Fibroblast of peridontal ligament (primary cell): ENCODE data around the gene PPWD1.

ENCODE experiments used
- DNase-seq: peaks from one replicate; pipeline ENCODE4 v3.0.0-alpha.2; 2010; ENCODE audit errors: extremely low read depth

Gene PPWD1

GRCh38 chr5:65623482-65623881 is 60.4 kb downstream of the PPWD1 start:
- DNase-seq, result peak; percentile 1

DNA sequence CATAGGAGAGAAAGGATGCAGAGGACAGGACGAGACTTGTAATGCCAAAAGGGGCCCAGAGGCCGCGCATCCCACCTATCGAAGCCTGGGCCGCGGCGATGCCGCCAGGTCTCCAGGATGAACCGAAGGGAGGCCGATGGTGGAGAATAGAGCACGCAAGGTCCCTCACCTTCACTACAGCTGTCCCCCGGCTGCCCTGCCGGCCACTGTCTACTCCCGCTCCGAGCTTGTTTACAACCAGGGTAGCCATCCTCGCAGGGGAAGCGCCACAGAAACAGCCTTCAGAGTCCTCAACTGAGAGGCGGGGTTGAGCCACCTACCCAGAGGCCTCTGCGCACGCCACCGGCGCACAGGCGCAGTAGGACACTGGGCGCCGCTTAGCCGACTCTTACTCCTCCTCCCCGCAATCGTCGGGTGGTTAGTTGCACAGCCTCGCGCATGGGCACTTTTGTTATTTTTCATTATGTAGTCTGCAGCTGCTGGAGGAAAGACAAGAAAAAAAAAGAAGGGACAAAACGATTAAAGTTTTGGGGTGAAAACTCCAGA is 61.0 kb downstream of the PPWD1 start, which contains the start of gene TRIM23:
TRIM23 (minus strand) TSS at position 309 of the 546 bp plus-strand sequence; CDS start at position 250, 59 bp downstream.
- peak; percentile 90 for DNase-seq

DNA sequence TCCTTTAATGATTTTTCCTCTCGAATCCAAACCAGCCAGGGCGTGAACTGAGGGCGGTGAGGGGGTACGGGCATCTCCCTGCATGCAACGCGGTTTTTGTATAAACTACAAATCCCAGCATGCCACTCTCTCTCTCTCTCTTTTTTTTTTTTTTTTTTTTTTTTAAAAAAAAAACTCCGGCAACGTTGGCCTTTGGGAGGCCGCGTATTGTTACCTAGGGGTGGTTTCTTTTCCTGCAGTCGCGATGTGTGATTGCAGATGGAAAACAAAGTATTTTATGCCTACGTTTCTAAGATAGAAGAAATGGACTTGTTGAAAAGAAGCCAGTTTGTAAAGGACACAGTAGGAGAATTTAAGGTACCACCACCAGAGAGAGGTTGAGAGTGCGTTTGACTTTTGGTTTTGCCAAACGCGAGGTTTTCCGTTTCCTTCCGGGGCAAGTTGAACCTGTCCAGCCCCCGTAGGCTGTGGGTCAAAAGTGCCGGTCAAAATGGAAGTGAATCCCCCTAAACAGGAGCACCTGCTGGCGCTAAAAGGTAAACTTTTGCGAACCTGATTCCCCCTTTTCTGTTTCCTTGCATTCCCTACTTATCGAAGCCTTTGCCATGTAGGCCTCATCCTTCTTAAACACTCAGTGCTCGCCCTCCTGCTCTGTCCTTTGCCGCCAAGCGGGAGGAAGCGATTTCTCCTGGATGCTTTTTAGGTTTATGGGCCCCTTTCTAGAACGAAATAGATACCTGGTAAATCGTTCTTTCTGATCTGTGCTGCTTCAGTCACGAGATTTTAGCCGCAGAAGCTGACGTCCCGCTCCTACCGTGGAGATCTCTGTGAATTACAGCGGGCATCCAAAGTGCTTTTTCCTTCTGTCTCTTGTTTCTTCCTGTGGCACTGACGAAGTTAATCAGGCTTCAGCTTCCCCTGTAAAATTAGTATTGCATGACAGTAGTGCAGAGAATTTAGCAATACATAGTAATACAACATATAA is 61.8 kb downstream of the PPWD1 start, which contains the start of the genes SHLD3 and TRAPPC13:
SHLD3 (plus strand) TSS at position 457 of the 985 bp plus-strand sequence. CDS start 4,561 bp downstream, outside the sequence.
TRAPPC13 (plus strand) TSS at position 457 of the 985 bp plus-strand sequence; CDS start at position 491, 34 bp downstream.
- DNase-seq, result peak; percentile 91

DNA sequence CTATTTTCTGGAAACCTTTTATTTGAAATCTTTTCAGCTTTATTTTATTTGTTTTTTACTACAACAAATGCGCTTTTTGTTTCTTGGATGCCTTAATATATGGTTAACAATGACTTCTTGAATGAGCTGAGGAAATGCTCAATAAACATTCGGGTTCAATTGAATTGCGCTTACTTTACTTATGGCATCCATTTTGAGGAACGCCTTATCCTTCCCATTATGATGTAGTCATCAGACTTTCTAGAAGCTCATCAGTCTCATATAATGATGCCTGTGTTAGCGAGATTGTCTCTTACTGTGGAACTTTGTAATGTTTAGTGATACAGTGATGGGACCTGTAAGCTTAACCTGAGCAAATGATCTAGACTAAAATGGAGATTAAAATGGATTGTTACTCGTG is 62.6 kb downstream of the PPWD1 start:
- DNase-seq, result peak; percentile 11

GRCh38 chr5:65630981-65631380 is 67.9 kb downstream of the PPWD1 start:
- DNase-seq, result no peak
